ENCODE data around the gene TMEM178B. TPM values are rescaled to one million over a fixed set of nuclear protein-coding genes. Genes with fewer than 3 reads are reported as not detected.

TMEM178B gene
- total and polyA plus RNA-seq, 2 of the 4 experiments (the other 2 are of a cell fraction), result under 0.01 to 0.05 TPM

- H2BK20ac ChIP-seq (ENCODE audit: low read depth, low read length), result 0 out of 2 replicates have a peak overlapping the region, but pooled peaks have one; percentile 12
- H4K91ac ChIP-seq (ENCODE audit: insufficient read depth, low read depth, low read length), result no peak overlapping the region
- no peaks in the 10 kb centered on the region for H3K9me3 ChIP-seq (ENCODE audit: control insufficient read depth, insufficient read depth, low read length)
- in situ Hi-C loops (cut with MboI; ENCODE audit: low sequenced_read_pairs), result no loop called here
- peak overlapping the region in 1 of 2 experiments; percentile 59; a peak in 1 of 4 replicates for H4K8ac ChIP-seq (ENCODE audit: low read depth in 2 of 2, low read length in 2 of 2)
- H2BK120ac ChIP-seq (ENCODE audit: low read depth, low read length), result no peak overlapping the region
- dilution Hi-C loops (cut with HindIII; ENCODE audit: low sequenced_read_pairs, unreplicated experiment), result no loop called here
- H3K27me3 ChIP-seq (ENCODE audit: control insufficient read depth, insufficient read depth, low read length), result no peaks in the 10 kb centered on the region
- no peak overlapping the region for H2BK15ac ChIP-seq (ENCODE audit: low read depth, low read length)
- intact Hi-C loops (cut with micrococcal nuclease), result no loop called here
- no peak overlapping the region for H3K9ac ChIP-seq (ENCODE audit: low read depth, low read length)
- H3K4me3 ChIP-seq (ENCODE audit: insufficient read depth, low read depth, low read length), result no peak overlapping the region
- POLR2A ChIA-PET (ENCODE audit: unreplicated experiment), result interaction anchor here (0.5 kb wide), 1 partner anchor 36 kb away, joined by 3 read pairs; no protein-coding TSS in a partner anchor
- peak overlapping the region; percentile 15; the same call in 1 of the 2 replicates for H3K4me2 ChIP-seq (ENCODE audit: low read depth, low read length)
- H3K56ac ChIP-seq (ENCODE audit: extremely low read depth, insufficient read depth, low read length), result no peak overlapping the region
- H3K4me1 ChIP-seq (ENCODE audit: control insufficient read depth, insufficient read depth, low read length), result no peaks in the 10 kb centered on the region; the same call in 1 of the 2 replicates
- H2AK9ac ChIP-seq (replicated peaks; ENCODE audit: low read depth, low read length, poor library complexity), result no peak overlapping the region
- DNase-seq, result peak; percentile 29
- no peak overlapping the region; the same call in 1 of the 2 replicates for H4K5ac ChIP-seq (ENCODE audit: low read depth, low read length)
- CTCF ChIA-PET, result interaction anchor here (0.7 kb wide), 1 partner anchor 34 kb away, joined by 4 read pairs; no protein-coding TSS in a partner anchor
- no peaks in the 10 kb centered on the region for H3K36me3 ChIP-seq (ENCODE audit: control insufficient read depth, insufficient read depth, low read length)
- 0 out of 2 replicates have a peak overlapping the region, but pooled peaks have one; percentile 7 for H3K27ac ChIP-seq (ENCODE audit: insufficient read depth, low read length)
- H4K20me1 ChIP-seq (ENCODE audit: insufficient read depth, low read length), result no peaks in the 10 kb centered on the region
- no peak overlapping the region for H2AK5ac ChIP-seq (ENCODE audit: low read depth, low read length)
- no peak overlapping the region for H3K23ac ChIP-seq (ENCODE audit: low read depth, low read length)
- BruUV-seq (replicated peaks), result no TSS peak
- no CpG with 5 or more reads among the region's 7 CpGs for WGBS, 2 experiments (ENCODE audit: extremely low coverage in 2 of 2, insufficient read length in 1 of 2)
- TF ChIP-seq SMC3 (IDR thresholded peaks at IDR 0.05; ENCODE audit: low read depth, low read length) (no peak), RFX5 (IDR thresholded peaks at IDR 0.05; ENCODE audit: low read depth, low read length) (no peak), RAD21 (IDR thresholded peaks at IDR 0.05; ENCODE audit: low read length) (no peak), NFE2L2 (IDR thresholded peaks at IDR 0.05; ENCODE audit: low read depth, low read length) (no peak), POLR2A (IDR thresholded peaks at IDR 0.05; ENCODE audit: low read depth, low read length) (no peak), MAZ (IDR thresholded peaks at IDR 0.05; ENCODE audit: borderline replicate concordance, low read depth, low read length) (no peak), FOS (IDR thresholded peaks at IDR 0.05; ENCODE audit: low read depth, low read length) (no peak), BHLHE40 (IDR thresholded peaks at IDR 0.05; ENCODE audit: low read depth, low read length) (no peak), MXI1 (IDR thresholded peaks at IDR 0.05; ENCODE audit: borderline replicate concordance, low read depth, low read length) (no peak), CHD1 (IDR thresholded peaks at IDR 0.05; ENCODE audit: low read depth, low read length) (no peak)
- TF ChIP-seq, protein P1, sequence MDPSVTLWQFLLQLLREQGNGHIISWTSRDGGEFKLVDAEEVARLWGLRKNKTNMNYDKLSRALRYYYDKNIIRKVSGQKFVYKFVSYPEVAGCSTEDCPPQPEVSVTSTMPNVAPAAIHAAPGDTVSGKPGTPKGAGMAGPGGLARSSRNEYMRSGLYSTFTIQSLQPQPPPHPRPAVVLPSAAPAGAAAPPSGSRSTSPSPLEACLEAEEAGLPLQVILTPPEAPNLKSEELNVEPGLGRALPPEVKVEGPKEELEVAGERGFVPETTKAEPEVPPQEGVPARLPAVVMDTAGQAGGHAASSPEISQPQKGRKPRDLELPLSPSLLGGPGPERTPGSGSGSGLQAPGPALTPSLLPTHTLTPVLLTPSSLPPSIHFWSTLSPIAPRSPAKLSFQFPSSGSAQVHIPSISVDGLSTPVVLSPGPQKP (IDR thresholded peaks at IDR 0.05; ENCODE audit: borderline replicate concordance, low read depth, low read length), result no peak
- H3K79me1 ChIP-seq (ENCODE audit: low read depth in 1 of 2, low read length in 2 of 2), result no peaks in the 10 kb centered on the region
- H2BK5ac ChIP-seq (ENCODE audit: low read depth, low read length, poor library complexity, severe bottlenecking), result peak overlapping the region; percentile 95
- peak; percentile 54 for ATAC-seq (ENCODE audit: low read depth)
- H2AFZ ChIP-seq (replicated peaks; ENCODE audit: low read length, poor library complexity), result no peak overlapping the region
- H3K18ac ChIP-seq (ENCODE audit: low read depth, low read length), result peak overlapping the region; percentile 11; the same call in 1 of the 2 replicates
- 0 out of 2 replicates have a peak overlapping the region, but pooled peaks have one; percentile 37 for H3K4ac ChIP-seq (ENCODE audit: low read depth, low read length)
- H3K9me1 ChIP-seq (ENCODE audit: insufficient read depth, low read length), result no peaks in the 10 kb centered on the region
- H3K14ac ChIP-seq (replicated peaks; ENCODE audit: low read depth, low read length), result no peak overlapping the region
Observed at GRCh38 chr7:141045126-141045841, 28.6 kb upstream of the TMEM178B start.

Data from IMR-90 (cell line).